ENCODE data around the gene STX2. TPM values are rescaled to one million over a fixed set of nuclear protein-coding genes. Genes with fewer than 3 reads are reported as not detected.

STX2 gene
- total RNA-seq, 2 donors from 2014 or later: 18.2 to 20.2 TPM

- Histone ChIP-seq H3K9me3 (ENCODE audit: control insufficient read depth, low read length) (peaks cover 18% of the 10 kb centered on the region), H3K36me3 (ENCODE audit: control insufficient read depth, insufficient read depth, low read length) (no peaks in the 10 kb centered on the region), H3K4me3 (ENCODE audit: low read length) (no peak overlapping the region), H3K9ac (ENCODE audit: extremely low read depth, low read length, poor library complexity, severe bottlenecking) (no peak overlapping the region), H3K27ac (ENCODE audit: low read depth, low read length) (no peak overlapping the region), H3K27me3 (ENCODE audit: control insufficient read depth, insufficient read depth, low read length, poor library complexity, severe bottlenecking) (no peaks in the 10 kb centered on the region), H3K4me1 (ENCODE audit: control insufficient read depth, insufficient read depth, low read length) (no peaks in the 10 kb centered on the region)
- TF ChIP-seq CTCF (conservative IDR thresholded peaks at IDR 0.05): no peak
- no peak for DNase-seq
- H3K4me3 Mint-ChIP-seq: no peak overlapping the region
- H3K27ac Mint-ChIP-seq: no peak overlapping the region
- WGBS, 2 experiments (ENCODE audit: insufficient coverage in 1 of 2, insufficient read length in 1 of 2): 84 to 86% methylated on average over 7 to 9 of the region's 9 CpGs
- no peaks in the 10 kb centered on the region for H3K27me3 Mint-ChIP-seq (ENCODE audit: insufficient read depth)
- H3K9me3 Mint-ChIP-seq: no peaks in the 10 kb centered on the region
- no peaks in the 10 kb centered on the region for H3K36me3 Mint-ChIP-seq (ENCODE audit: low read depth)
- no peaks in the 10 kb centered on the region for H3K4me1 Mint-ChIP-seq
These were observed 70.9 kb downstream of the STX2 start for GRCh38 chr12:130768120-130768519.

- Mint-ChIP-seq H3K4me1 (no peaks in the 10 kb centered on the region), H3K27me3 (ENCODE audit: insufficient read depth) (peaks cover 5% of the 10 kb centered on the region), H3K36me3 (ENCODE audit: low read depth) (no peaks in the 10 kb centered on the region), H3K27ac (no peak overlapping the region), H3K9me3 (no peaks in the 10 kb centered on the region), H3K4me3 (no peak overlapping the region)
- H3K9ac ChIP-seq (ENCODE audit: extremely low read depth, low read length, poor library complexity, severe bottlenecking): no peak overlapping the region
- no peaks in the 10 kb centered on the region for H3K4me1 ChIP-seq (ENCODE audit: control insufficient read depth, insufficient read depth, low read length)
- H3K36me3 ChIP-seq (ENCODE audit: control insufficient read depth, insufficient read depth, low read length): no peaks in the 10 kb centered on the region
- no peaks in the 10 kb centered on the region for H3K27me3 ChIP-seq (ENCODE audit: control insufficient read depth, insufficient read depth, low read length, poor library complexity, severe bottlenecking)
- no peak for DNase-seq
- H3K4me3 ChIP-seq (ENCODE audit: low read length): no peak overlapping the region
- H3K27ac ChIP-seq (ENCODE audit: low read depth, low read length): no peak overlapping the region
- peaks cover 18% of the 10 kb centered on the region for H3K9me3 ChIP-seq (ENCODE audit: control insufficient read depth, low read length)
- no peak for TF ChIP-seq CTCF (conservative IDR thresholded peaks at IDR 0.05)
- 92 to 100% methylated on average over 2 of the region's 2 CpGs for WGBS, 2 experiments (ENCODE audit: insufficient coverage in 1 of 2, insufficient read length in 1 of 2)
These were observed 72.6 kb downstream of the STX2 start for GRCh38 chr12:130766470-130766869.

GRCh38 chr12:130765186-130765659 is 73.8 kb downstream of the STX2 start:
- Histone ChIP-seq H3K4me1 (ENCODE audit: control insufficient read depth, insufficient read depth, low read length) (no peaks in the 10 kb centered on the region), H3K9me3 (ENCODE audit: control insufficient read depth, low read length) (peaks cover 18% of the 10 kb centered on the region), H3K4me3 (ENCODE audit: low read length) (no peak overlapping the region), H3K9ac (ENCODE audit: extremely low read depth, low read length, poor library complexity, severe bottlenecking) (no peak overlapping the region), H3K27me3 (ENCODE audit: control insufficient read depth, insufficient read depth, low read length, poor library complexity, severe bottlenecking) (no peaks in the 10 kb centered on the region), H3K27ac (ENCODE audit: low read depth, low read length) (no peak overlapping the region), H3K36me3 (ENCODE audit: control insufficient read depth, insufficient read depth, low read length) (no peaks in the 10 kb centered on the region)
- H3K9me3 Mint-ChIP-seq: no peaks in the 10 kb centered on the region
- TF ChIP-seq CTCF (conservative IDR thresholded peaks at IDR 0.05): no peak
- H3K4me1 Mint-ChIP-seq: no peaks in the 10 kb centered on the region
- H3K27ac Mint-ChIP-seq: no peak overlapping the region
- H3K36me3 Mint-ChIP-seq (ENCODE audit: low read depth): no peaks in the 10 kb centered on the region
- H3K4me3 Mint-ChIP-seq: no peak overlapping the region
- peaks cover 5% of the 10 kb centered on the region for H3K27me3 Mint-ChIP-seq (ENCODE audit: insufficient read depth)
- no peak for DNase-seq
- 92 to 93% methylated on average over 7 to 8 of the region's 8 CpGs for WGBS, 2 experiments (ENCODE audit: insufficient coverage in 1 of 2, insufficient read length in 1 of 2)

Data from endodermal cell (in vitro differentiated cells).